VCaP (cell line): ENCODE measurements around the gene LCE3B.

ENCODE experiments used
- H3K27ac ChIP-seq: fragments of 450-650 bp; 2 replicates; pipeline ENCODE4 v1.5.1; 2017
- CTCF ChIP-seq: fragments of 450-650 bp; conservative IDR thresholded peaks from 2 replicates; pipeline ENCODE4 v1.5.1; 2017; ENCODE audit warnings: mild to moderate bottlenecking, moderate library complexity

The LCE3B gene

GRCh38 chr1:152658649-152659048 is 45.0 kb downstream of the LCE3B start:
- H3K27ac ChIP-seq, result no peak overlapping the region

GRCh38 chr1:152663098-152663497 is 49.5 kb downstream of the LCE3B start, which contains the start of gene LCE2D:
Gene LCE2D (plus strand): TSS chr1:152663380. CDS start chr1:152664106, 726 bp downstream.
- no peak for TF ChIP-seq CTCF
- no peak within 1 kb of the TSS for H3K27ac ChIP-seq

More at GRCh38 chr1:152658649-152659048, 45.0 kb downstream of the LCE3B start:
- no peak for TF ChIP-seq CTCF
